Measurements from ENCODE around the gene ZNF557.

The ZNF557 gene

DNA sequence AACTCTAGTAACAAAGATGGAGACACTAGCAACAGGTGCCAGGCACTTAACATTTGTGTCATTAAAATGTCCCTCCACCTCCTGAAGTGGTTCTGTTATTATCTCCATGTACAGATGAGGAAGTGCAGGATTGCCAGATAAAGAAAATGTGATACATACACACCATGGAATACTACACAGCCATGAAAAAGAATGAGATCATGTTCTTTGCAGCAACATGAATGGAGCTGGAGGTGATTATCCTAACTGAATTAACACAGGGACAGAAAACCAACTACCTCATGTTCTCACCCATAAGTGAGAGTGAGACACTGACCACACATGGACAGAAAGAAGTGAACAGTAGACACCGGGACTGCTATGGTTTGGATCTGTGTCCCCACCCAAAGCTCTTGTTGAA is 60.5 kb downstream of the ZNF557 start:
- no peak for DNase-seq

DNA sequence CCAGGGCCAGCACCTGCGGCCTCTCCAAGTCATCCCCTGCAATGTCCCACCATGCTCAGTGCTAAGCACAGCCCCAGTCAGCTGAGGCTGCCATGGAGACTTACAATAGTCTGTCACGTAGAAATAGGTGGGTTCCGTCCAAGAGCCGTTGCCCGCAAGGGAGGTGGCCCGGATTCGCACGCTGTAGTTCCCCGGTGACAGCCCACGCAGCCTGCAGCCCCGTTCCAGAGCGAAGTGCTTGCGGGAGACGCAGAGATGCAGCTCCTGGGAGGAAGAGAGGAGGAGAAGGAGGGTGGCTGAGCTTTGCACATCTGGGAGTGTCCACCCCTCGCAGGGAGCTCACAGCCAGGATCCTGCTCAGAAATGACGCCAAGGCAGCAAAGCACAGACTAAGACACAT is 62.6 kb downstream of the ZNF557 start:
- no peak for DNase-seq

DNA sequence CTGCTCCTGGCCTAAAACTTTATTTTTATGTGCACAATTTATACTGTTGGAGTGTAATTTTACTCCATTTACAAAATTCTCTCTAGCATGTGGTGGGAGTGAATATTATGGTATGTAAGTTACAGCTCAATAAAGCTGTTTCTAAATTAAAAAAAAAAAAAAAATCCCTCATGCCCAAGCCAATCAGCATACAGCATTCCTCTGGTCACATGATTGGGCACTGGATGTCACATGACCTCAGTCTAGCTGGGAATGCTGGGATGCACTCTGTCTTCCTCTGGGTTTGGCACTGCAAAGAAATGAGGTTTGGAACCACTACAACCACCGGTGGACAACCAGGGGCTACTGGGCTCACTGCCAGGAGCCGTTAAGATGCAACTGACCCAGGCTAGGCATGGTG is 67.6 kb downstream of the ZNF557 start:
- DNase-seq, result no peak
